GM12864 (cell line): Measurements from ENCODE around the gene IL18BP.

Source experiments
- DNase-seq: peaks from one replicate; pipeline ENCODE4 v3.0.0-alpha.2; 2011; ENCODE audit warnings: low read depth
- H3K4me3 ChIP-seq: 2 replicates; pipeline ENCODE4 v1.5.1; 2011; ENCODE audit warnings: mild to moderate bottlenecking, low read depth, low read length, control low read depth
- CTCF ChIP-seq: IDR thresholded peaks from 2 replicates; pipeline ENCODE4 v1.5.1; 2011; ENCODE audit warnings: low read depth, mild to moderate bottlenecking, moderate library complexity, low read length, control low read depth, inconsistent platforms; ENCODE audit errors: missing control alignments

IL18BP gene

GRCh38 chr11:71998649-71999310 lies at the start of gene IL18BP:
Gene IL18BP (plus strand): TSS chr11:71998909. CDS start chr11:71999985, 1,076 bp downstream.
- H3K4me3 ChIP-seq: peak within 1 kb of the TSS; percentile 38
- DNase-seq: no peak
- TF ChIP-seq CTCF: no peak

- DNase-seq: no peak
- H3K4me3 ChIP-seq: no peak overlapping the region
- no peak for TF ChIP-seq CTCF
Observed at GRCh38 chr11:71949034-71949433, 49.7 kb upstream of the IL18BP start.

- no peak for TF ChIP-seq CTCF
- no peak overlapping the region for H3K4me3 ChIP-seq
- DNase-seq: no peak
Observed at GRCh38 chr11:71951741-71952310, 46.9 kb upstream of the IL18BP start.

- TF ChIP-seq CTCF: no peak
- H3K4me3 ChIP-seq: no peak overlapping the region
Observed at GRCh38 chr11:71955898-71956456, 42.7 kb upstream of the IL18BP start.

GRCh38 chr11:71962428-71963038 lies 36.2 kb upstream of the IL18BP start:
- DNase-seq: peak; percentile 36
- H3K4me3 ChIP-seq: no peak overlapping the region
- no peak for TF ChIP-seq CTCF

More at GRCh38 chr11:71955898-71956456, 42.7 kb upstream of the IL18BP start:
- DNase-seq: no peak

GRCh38 chr11:71963468-71963867 lies 35.2 kb upstream of the IL18BP start:
- no peak for DNase-seq
- no peak for TF ChIP-seq CTCF
- no peak overlapping the region for H3K4me3 ChIP-seq

GRCh38 chr11:71964641-71965040 lies 34.1 kb upstream of the IL18BP start:
- TF ChIP-seq CTCF: no peak
- no peak for DNase-seq
- H3K4me3 ChIP-seq: no peak overlapping the region
